ENCODE data around the gene PRPH. TPM values are rescaled to one million over a fixed set of nuclear protein-coding genes. Genes with fewer than 3 reads are reported as not detected.
A peak's percentile ranks its signal among the peaks of the same experiment; 100 is the strongest.

Gene PRPH
- total RNA-seq, 3 donors from 2014 or later, result not detected

- ATAC-seq, result no peak
- H3K9me3 Mint-ChIP-seq, result no peaks in the 10 kb centered on the region
- no peak for DNase-seq
- peaks cover 56% of the 10 kb centered on the region for H3K27me3 Mint-ChIP-seq (ENCODE audit: low read depth)
- no peak overlapping the region for H3K4me3 Mint-ChIP-seq
- H3K36me3 Mint-ChIP-seq (ENCODE audit: insufficient read depth), result no peaks in the 10 kb centered on the region
- H3K4me1 Mint-ChIP-seq (ENCODE audit: low read depth), result peaks cover 27% of the 10 kb centered on the region
These were observed 45.3 kb downstream of the PRPH start for GRCh38 chr12:49340095-49340870.

GRCh38 chr12:49340971-49341776, 46.2 kb downstream of the PRPH start:
- DNase-seq, result no peak
- Mint-ChIP-seq H3K27me3 (ENCODE audit: low read depth) (peaks cover 59% of the 10 kb centered on the region), H3K4me1 (ENCODE audit: low read depth) (peaks cover 33% of the 10 kb centered on the region), H3K9me3 (no peaks in the 10 kb centered on the region), H3K36me3 (ENCODE audit: insufficient read depth) (no peaks in the 10 kb centered on the region), H3K4me3 (no peak overlapping the region)
- no peak for ATAC-seq

- Mint-ChIP-seq H3K4me3 (no peak overlapping the region), H3K4me1 (ENCODE audit: low read depth) (peaks cover 38% of the 10 kb centered on the region), H3K36me3 (ENCODE audit: insufficient read depth) (no peaks in the 10 kb centered on the region), H3K9me3 (no peaks in the 10 kb centered on the region), H3K27me3 (ENCODE audit: low read depth) (peaks cover 61% of the 10 kb centered on the region)
- ATAC-seq (no peak), DNase-seq (no peak)
These were observed 46.8 kb downstream of the PRPH start for GRCh38 chr12:49341777-49342065.

GRCh38 chr12:49342066-49342913, 47.3 kb downstream of the PRPH start:
- ATAC-seq, result peak; percentile 66 to 69
- no peaks in the 10 kb centered on the region for H3K36me3 Mint-ChIP-seq (ENCODE audit: insufficient read depth)
- peak overlapping the region; percentile 65 for H3K4me3 Mint-ChIP-seq
- H3K9me3 Mint-ChIP-seq, result no peaks in the 10 kb centered on the region
- peaks cover 41% of the 10 kb centered on the region for H3K4me1 Mint-ChIP-seq (ENCODE audit: low read depth)
- DNase-seq, result peak; percentile 67
- peaks cover 62% of the 10 kb centered on the region for H3K27me3 Mint-ChIP-seq (ENCODE audit: low read depth)

- H3K36me3 Mint-ChIP-seq (ENCODE audit: insufficient read depth), result no peaks in the 10 kb centered on the region
- peak overlapping the region; percentile 65 for H3K4me3 Mint-ChIP-seq
- ATAC-seq (peak; percentile 72 to 80), DNase-seq (peak; percentile 47)
- H3K27me3 Mint-ChIP-seq (ENCODE audit: low read depth), result peaks cover 62% of the 10 kb centered on the region
- H3K9me3 Mint-ChIP-seq, result no peaks in the 10 kb centered on the region
- H3K4me1 Mint-ChIP-seq (ENCODE audit: low read depth), result peaks cover 36% of the 10 kb centered on the region
These were observed 48.2 kb downstream of the PRPH start for GRCh38 chr12:49342914-49343731.

GRCh38 chr12:49344486-49345050, 49.6 kb downstream of the PRPH start:
- peaks cover 68% of the 10 kb centered on the region for H3K27me3 Mint-ChIP-seq (ENCODE audit: low read depth)
- no peaks in the 10 kb centered on the region for H3K9me3 Mint-ChIP-seq
- H3K4me3 Mint-ChIP-seq, result no peak overlapping the region
- no peak for ATAC-seq
- no peaks in the 10 kb centered on the region for H3K36me3 Mint-ChIP-seq (ENCODE audit: insufficient read depth)
- DNase-seq, result no peak
- peaks cover 36% of the 10 kb centered on the region for H3K4me1 Mint-ChIP-seq (ENCODE audit: low read depth)

GRCh38 chr12:49345051-49345824, 50.3 kb downstream of the PRPH start:
- peaks cover 36% of the 10 kb centered on the region for H3K4me1 Mint-ChIP-seq (ENCODE audit: low read depth)
- H3K27me3 Mint-ChIP-seq (ENCODE audit: low read depth), result peaks cover 63% of the 10 kb centered on the region
- no peaks in the 10 kb centered on the region for H3K9me3 Mint-ChIP-seq
- no peaks in the 10 kb centered on the region for H3K36me3 Mint-ChIP-seq (ENCODE audit: insufficient read depth)
- peak overlapping the region; percentile 38 for H3K4me3 Mint-ChIP-seq
- ATAC-seq (no peak), DNase-seq (no peak)

- H3K27me3 Mint-ChIP-seq (ENCODE audit: low read depth), result peaks cover 63% of the 10 kb centered on the region
- ATAC-seq (no peak), DNase-seq (no peak)
- no peaks in the 10 kb centered on the region for H3K36me3 Mint-ChIP-seq (ENCODE audit: insufficient read depth)
- H3K4me3 Mint-ChIP-seq, result peak overlapping the region; percentile 76
- peaks cover 36% of the 10 kb centered on the region for H3K4me1 Mint-ChIP-seq (ENCODE audit: low read depth)
- no peaks in the 10 kb centered on the region for H3K9me3 Mint-ChIP-seq
These were observed 51.1 kb downstream of the PRPH start for GRCh38 chr12:49345825-49346658.

GRCh38 chr12:49346659-49347310, 51.8 kb downstream of the PRPH start, which contains the start of gene DNAJC22:
DNAJC22 (plus strand) TSS chr12:49346888; CDS start chr12:49348873, 1,985 bp downstream.
- Mint-ChIP-seq H3K4me3 (peak within 1 kb of the TSS; percentile 76), H3K9me3 (no peaks in the 10 kb centered on the region), H3K4me1 (ENCODE audit: low read depth) (peaks cover 36% of the 10 kb centered on the region), H3K36me3 (ENCODE audit: insufficient read depth) (no peaks in the 10 kb centered on the region), H3K27me3 (ENCODE audit: low read depth) (peaks cover 68% of the 10 kb centered on the region)
- DNase-seq (no peak), ATAC-seq (peak in 1 of 2 donors; percentile 11)

GRCh38 chr12:49347311-49348193, 52.6 kb downstream of the PRPH start:
- peak; percentile 59 to 70 for ATAC-seq
- H3K4me3 Mint-ChIP-seq, result peak overlapping the region; percentile 76
- H3K9me3 Mint-ChIP-seq, result no peaks in the 10 kb centered on the region
- peaks cover 36% of the 10 kb centered on the region for H3K4me1 Mint-ChIP-seq (ENCODE audit: low read depth)
- H3K27me3 Mint-ChIP-seq (ENCODE audit: low read depth), result peaks cover 68% of the 10 kb centered on the region
- DNase-seq, result peak; percentile 78
- H3K36me3 Mint-ChIP-seq (ENCODE audit: insufficient read depth), result no peaks in the 10 kb centered on the region
